ENCODE data around the gene DHX30. TPM values are rescaled to one million over a fixed set of nuclear protein-coding genes. Genes with fewer than 3 reads are reported as not detected.

Gene DHX30
- total and polyA plus RNA-seq, 7 donors, result 13.2 to 57.6 (median 43.8) TPM

DNA sequence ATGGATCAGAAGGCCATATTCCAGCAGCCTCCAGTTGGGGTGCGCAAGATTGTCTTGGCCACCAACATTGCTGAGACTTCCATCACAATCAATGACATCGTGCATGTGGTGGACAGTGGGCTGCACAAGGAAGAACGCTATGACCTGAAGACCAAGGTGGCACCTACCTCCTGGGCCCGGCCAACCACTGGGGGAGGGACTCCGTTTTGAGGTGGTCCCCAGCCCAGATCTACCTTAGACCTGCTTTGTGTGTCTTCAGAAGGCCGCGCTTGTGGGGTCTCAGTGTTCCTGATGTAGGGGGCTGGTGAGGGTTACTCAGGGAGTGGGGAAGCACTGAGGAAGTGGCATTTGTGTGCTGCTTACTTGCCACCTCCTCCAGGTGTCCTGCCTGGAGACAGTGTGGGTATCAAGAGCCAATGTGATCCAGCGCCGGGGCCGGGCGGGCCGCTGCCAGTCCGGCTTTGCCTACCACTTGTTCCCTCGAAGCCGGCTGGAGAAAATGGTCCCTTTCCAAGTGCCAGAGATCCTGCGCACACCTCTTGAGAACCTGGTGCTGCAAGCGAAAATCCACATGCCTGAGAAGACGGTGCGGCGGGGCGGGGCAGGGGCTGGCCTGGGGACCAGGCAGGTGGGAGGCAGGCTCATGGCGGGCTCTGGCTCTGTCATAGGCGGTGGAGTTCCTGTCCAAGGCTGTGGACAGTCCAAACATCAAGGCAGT lies 45.0 kb downstream of the DHX30 start:
- no peak overlapping the region for H3K4me3 ChIP-seq
- no peaks in the 10 kb centered on the region for H3K4me1 ChIP-seq
- DNase-seq, result no peak
- H3K9me3 ChIP-seq, result no peaks in the 10 kb centered on the region
- peak in 1 of 4 donors; percentile 13 for TF ChIP-seq POLR2AphosphoS5 (IDR thresholded peaks at IDR 0.05)
- TF ChIP-seq, protein P1, sequence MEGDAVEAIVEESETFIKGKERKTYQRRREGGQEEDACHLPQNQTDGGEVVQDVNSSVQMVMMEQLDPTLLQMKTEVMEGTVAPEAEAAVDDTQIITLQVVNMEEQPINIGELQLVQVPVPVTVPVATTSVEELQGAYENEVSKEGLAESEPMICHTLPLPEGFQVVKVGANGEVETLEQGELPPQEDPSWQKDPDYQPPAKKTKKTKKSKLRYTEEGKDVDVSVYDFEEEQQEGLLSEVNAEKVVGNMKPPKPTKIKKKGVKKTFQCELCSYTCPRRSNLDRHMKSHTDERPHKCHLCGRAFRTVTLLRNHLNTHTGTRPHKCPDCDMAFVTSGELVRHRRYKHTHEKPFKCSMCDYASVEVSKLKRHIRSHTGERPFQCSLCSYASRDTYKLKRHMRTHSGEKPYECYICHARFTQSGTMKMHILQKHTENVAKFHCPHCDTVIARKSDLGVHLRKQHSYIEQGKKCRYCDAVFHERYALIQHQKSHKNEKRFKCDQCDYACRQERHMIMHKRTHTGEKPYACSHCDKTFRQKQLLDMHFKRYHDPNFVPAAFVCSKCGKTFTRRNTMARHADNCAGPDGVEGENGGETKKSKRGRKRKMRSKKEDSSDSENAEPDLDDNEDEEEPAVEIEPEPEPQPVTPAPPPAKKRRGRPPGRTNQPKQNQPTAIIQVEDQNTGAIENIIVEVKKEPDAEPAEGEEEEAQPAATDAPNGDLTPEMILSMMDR (IDR thresholded peaks at IDR 0.05), result no peak
- no peak overlapping the region for H3K27ac ChIP-seq
- 96 to 97% methylated on average over 23 of the region's 23 CpGs for WGBS, 2 donors
- H3K36me3 ChIP-seq, result peaks cover 70 to 100% (median 74%) of the 10 kb centered on the region in 4 donors
- no peaks in the 10 kb centered on the region for H3K27me3 ChIP-seq
- intact Hi-C loops (cut with DNase I), result no loop called here

DNA sequence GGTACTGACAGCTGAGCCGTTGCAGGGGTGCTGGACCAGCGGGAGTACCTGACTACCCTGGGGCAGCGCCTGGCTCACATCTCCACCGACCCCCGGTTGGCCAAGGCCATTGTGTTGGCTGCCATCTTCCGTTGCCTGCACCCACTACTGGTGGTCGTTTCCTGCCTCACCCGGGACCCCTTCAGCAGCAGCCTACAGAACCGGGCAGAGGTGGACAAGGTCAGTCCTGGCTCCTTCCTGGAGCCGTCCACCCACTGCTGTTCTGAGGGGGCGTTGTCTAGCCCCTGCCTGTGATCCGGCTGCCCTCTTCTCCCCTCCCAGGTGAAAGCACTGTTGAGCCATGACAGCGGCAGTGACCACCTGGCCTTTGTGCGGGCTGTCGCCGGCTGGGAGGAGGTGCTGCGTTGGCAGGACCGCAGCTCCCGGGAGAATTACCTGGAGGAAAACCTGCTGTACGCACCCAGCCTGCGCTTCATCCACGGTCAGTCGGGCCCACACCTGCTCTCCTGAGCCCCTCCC lies 45.7 kb downstream of the DHX30 start:
- Histone ChIP-seq H3K36me3 (peaks cover 67 to 100% (median 72%) of the 10 kb centered on the region in 4 donors), H3K4me1 (no peaks in the 10 kb centered on the region), H3K4me3 (no peak overlapping the region), H3K9me3 (no peaks in the 10 kb centered on the region), H3K27ac (peak overlapping the region in 1 of 4 donors; percentile 9), H3K27me3 (no peaks in the 10 kb centered on the region)
- intact Hi-C loops (cut with DNase I), result no loop called here
- DNase-seq, result no peak
- TF ChIP-seq POLR2AphosphoS5 (IDR thresholded peaks at IDR 0.05) (peak in 2 of 4 donors; percentile 0 to 34), EP300 (IDR thresholded peaks at IDR 0.05) (no peak)
- 87 to 89% methylated on average over 23 of the region's 23 CpGs for WGBS, 2 donors

DNA sequence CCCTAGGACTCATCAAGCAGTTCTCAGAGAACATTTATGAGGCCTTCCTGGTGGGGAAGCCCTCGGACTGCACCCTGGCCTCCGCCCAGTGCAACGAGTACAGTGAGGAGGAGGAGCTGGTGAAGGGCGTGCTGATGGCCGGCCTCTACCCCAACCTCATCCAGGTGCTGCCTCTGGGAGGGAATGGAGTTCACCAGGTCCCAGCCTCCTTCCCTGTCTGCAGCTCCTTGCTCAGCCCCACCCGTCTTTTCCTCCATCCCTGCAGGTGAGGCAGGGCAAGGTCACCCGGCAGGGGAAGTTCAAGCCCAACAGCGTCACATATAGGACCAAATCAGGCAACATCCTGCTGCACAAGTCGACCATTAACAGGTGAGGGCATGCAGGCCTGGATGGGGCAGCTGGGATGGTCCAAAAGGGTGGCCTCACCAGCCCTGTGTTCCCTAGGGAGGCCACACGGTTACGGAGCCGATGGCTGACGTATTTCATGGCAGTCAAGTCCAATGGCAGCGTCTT lies 46.3 kb downstream of the DHX30 start:
- TF ChIP-seq POLR2A (IDR thresholded peaks at IDR 0.05), result no peak
- peak in 1 of 4 donors; percentile 30 for TF ChIP-seq POLR2AphosphoS5 (IDR thresholded peaks at IDR 0.05)
- TF ChIP-seq EP300 (IDR thresholded peaks at IDR 0.05), result no peak
- TF ChIP-seq, protein P1 (IDR thresholded peaks at IDR 0.05), result no peak
- intact Hi-C loops (cut with DNase I), result no loop called here
- Histone ChIP-seq H3K27me3 (no peaks in the 10 kb centered on the region), H3K27ac (no peak overlapping the region), H3K4me3 (no peak overlapping the region), H3K36me3 (peaks cover 68 to 100% (median 73%) of the 10 kb centered on the region in 4 donors), H3K9me3 (no peaks in the 10 kb centered on the region), H3K4me1 (no peaks in the 10 kb centered on the region)
- WGBS, 2 donors, result 65 to 82% methylated on average over 14 of the region's 14 CpGs
- no peak for DNase-seq

DNA sequence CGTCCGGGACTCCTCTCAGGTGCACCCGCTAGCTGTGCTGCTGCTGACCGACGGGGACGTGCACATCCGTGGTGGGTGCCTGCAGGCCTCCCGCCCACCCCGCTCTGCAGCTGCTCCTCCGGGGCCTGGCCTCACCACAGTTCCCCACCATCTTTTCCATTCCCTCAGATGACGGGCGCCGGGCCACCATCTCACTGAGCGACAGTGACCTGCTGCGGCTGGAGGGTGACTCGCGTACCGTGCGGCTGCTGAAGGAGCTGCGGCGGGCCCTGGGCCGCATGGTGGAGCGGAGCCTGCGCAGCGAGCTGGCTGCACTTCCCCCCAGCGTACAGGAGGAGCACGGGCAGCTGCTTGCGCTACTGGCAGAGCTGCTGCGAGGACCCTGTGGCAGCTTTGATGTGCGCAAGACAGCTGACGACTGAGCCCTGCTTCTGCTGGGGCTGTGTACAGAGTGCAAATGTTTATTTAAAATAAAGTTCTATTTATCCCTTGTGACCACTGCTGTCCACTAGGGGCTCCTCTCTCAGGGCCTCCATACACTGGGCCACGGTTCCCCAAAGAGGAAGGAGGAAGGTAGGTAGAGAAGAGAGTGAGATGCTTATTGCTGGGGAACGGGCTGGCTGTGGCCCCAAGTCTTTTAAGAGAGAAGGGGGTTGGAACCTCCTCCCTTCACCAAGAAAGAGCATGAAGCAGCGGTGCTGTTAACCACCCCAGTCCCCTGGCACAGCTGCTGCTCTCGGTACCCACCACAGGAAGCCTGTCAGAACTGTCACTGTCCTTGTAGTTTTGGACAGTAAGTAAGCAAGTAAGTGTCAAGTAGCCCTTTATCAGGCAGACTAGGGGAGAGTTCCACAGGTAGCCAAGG lies 47.0 kb downstream of the DHX30 start:
- intact Hi-C loops (cut with DNase I), result no loop called here
- TF ChIP-seq, protein P1 (IDR thresholded peaks at IDR 0.05), result peak in 2 of 4 experiments; percentile 31 to 42
- TF ChIP-seq EP300 (IDR thresholded peaks at IDR 0.05) (no peak), POLR2AphosphoS5 (IDR thresholded peaks at IDR 0.05) (no peak), POLR2A (IDR thresholded peaks at IDR 0.05) (no peak)
- no peaks in the 10 kb centered on the region for H3K4me1 ChIP-seq
- no peak for DNase-seq
- H3K36me3 ChIP-seq, result peaks cover 72 to 100% (median 75%) of the 10 kb centered on the region in 4 donors
- no peak overlapping the region for H3K4me3 ChIP-seq
- no peaks in the 10 kb centered on the region for H3K27me3 ChIP-seq
- 87 to 89% methylated on average over 35 of the region's 35 CpGs for WGBS, 2 donors
- H3K27ac ChIP-seq, result peak overlapping the region in 2 of 4 donors; percentile 11 to 25
- no peaks in the 10 kb centered on the region for H3K9me3 ChIP-seq
